ENCODE results near the gene NEURL1. TPM values are rescaled to one million over a fixed set of nuclear protein-coding genes. Genes with fewer than 3 reads are reported as not detected.
"Not testable (repeated sequence)": the region's sequence is repeated elsewhere in the genome, so short reads cannot be mapped to it uniquely, and the experiment has no call there.

NEURL1 gene
- total RNA-seq, 1 experiment from 2014 or later = 0.95 TPM

DNA sequence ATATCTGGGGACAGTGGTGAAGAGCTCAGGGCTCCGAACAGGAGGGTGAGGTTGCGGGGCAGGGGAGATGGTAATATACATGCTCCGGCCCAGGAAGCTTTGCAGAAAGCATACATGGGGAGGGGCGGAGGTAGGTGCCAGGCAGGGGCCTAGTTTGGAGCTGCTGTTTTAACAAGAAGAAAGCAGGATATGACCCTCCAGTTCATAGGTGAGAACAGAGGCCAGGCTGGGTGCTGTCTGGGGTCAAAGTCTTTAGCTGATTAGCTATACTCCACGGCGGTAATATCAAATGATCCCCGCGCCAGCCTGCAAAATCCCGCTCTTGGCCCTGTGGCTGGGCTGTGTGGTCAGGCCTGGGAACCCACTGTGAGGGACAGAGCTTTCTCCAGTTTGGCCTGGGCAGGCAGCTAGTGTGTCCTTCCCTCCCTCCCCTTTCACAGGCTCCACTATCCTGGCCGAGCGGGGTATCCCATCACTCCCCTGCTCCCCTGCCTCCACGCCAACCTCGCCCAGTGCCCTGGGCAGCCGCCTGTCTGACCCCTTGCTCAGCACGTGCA lies 95.6 kb downstream of the NEURL1 start:
- DNase-seq (ENCODE audit: low spot score) = no peak
- in situ Hi-C loops (cut with HindIII; ENCODE audit: low sequenced_read_pairs) = no loop called here

GRCh38 chr10:103590060-103590459 lies 96.6 kb downstream of the NEURL1 start:
- DNase-seq (ENCODE audit: low spot score) = no peak
- in situ Hi-C loops (cut with HindIII; ENCODE audit: low sequenced_read_pairs) = no loop called here

DNA sequence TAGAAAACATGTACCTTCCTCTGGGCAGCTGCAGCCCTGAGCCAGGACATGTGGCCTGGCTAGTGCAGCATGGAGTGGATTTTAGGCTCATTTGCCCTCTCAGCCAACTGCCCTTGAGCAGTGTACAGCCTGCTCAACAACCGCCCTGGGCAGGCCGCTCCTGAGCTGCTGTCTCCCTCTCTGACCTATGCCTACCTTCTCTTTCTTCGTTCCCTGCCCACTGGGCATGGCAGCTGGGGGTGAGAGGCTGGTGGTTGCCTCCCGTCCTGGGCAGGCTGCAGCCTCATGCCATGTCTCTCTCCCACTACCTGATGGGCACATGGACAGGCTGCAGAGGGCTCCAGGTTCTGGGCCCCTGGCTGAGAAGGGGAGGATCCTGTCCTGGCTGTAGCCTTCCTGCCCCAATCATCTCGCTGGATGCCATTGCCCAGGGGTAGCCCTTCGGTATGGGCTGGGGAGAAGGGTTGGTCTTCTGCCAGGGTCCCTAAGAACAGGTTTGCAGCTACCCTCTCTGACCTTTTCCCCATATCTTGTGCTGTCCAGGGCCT lies 97.3 kb downstream of the NEURL1 start:
- in situ Hi-C loops (cut with HindIII; ENCODE audit: low sequenced_read_pairs) = no loop called here
- DNase-seq (ENCODE audit: low spot score) = no peak

DNA sequence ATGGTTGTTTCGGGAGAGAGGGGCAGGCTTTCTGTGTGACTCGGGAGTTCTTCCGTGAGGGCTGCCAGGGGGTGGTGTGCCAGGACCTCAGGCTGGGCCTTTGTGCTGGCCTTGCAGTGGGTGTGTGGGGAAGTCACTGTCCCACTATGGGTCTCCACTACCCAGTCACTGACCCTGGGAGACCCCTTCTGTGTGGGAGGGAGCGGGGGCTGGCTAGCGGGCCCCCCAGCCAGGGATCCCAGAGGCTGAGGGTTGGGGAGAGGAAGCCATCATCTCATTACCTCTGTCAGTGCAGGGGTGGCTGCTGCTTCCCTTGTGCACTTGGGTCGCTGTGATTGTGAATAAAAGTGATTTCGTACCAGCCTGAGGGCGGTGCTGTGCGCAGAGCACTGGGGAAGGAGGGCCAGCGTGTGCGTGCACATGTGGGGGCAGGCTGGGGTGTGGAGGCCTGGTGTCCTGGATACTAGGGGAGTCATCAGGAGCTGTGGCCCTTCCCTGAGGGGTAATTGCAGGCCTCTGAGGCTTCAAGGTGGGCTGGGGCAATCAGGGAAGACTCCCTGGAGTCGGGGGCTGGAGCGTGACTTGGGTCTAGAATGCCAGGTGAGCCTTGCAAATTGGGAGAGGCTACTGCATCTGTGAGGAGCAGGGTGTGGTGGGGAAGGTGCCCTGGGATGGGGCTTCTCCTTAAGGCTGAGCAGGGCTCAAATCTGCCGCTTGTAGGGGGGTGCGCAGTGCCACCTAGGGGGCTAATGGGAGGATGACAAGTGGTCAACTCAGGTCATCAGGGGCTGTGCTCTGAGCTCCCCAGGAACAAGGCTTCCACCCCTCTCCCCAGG lies 98.9 kb downstream of the NEURL1 start:
- DNase-seq (ENCODE audit: low spot score) = peak; percentile 77
- in situ Hi-C loops (cut with HindIII; ENCODE audit: low sequenced_read_pairs) = no loop called here

GRCh38 chr10:103593022-103593570 lies 99.6 kb downstream of the NEURL1 start:
- in situ Hi-C loops (cut with HindIII; ENCODE audit: low sequenced_read_pairs) = no loop called here

GRCh38 chr10:103595933-103596726 lies 102.6 kb downstream of the NEURL1 start:
- DNase-seq (ENCODE audit: low spot score) = no peak
- in situ Hi-C loops (cut with HindIII; ENCODE audit: low sequenced_read_pairs) = no loop called here

More at GRCh38 chr10:103593022-103593570, 99.6 kb downstream of the NEURL1 start:
- DNase-seq (ENCODE audit: low spot score) = no peak

DNA sequence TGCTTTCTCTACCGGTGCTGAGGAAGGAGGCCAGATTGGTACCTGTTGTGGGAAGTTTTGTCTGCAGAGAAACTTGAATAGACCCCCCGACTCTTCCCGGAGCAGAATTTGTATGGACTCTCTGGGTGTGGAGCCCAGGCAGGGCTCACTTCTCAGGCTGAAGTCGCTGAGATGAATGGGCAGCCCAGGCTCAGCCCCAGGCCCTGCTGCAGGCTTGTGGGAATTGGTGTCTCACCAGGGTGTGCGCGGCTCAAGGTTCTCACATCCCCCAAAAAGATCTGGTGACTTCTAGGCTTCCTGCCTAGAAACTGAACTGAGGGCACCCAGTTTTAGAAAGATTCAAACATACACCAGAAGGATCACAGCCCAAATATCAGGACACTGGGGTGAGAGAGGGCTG lies 103.5 kb downstream of the NEURL1 start:
- in situ Hi-C loops (cut with HindIII; ENCODE audit: low sequenced_read_pairs) = no loop called here
- no peak for DNase-seq (ENCODE audit: low spot score)

DNA sequence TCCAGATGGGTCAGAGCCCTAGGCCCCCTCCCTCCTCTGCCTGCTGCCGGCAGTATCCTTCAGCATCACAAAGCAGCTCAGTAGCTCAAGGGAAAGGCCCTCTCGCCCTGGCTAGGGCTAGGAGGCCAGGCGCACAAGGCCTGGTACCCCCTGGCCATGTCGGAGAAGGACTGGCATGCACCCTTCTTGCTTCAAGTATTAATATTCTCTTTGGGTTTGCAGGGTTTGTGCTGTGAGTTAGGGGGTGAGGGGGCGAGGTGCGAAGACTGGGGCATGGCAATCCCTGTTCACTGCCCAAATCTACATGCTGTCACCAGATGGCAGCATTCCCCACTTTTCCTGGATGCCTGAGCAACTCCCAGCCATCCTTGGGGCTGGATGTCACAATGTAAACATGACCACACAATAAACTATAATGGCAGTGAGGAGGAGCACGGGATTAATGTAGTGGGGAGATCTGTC lies 105.2 kb downstream of the NEURL1 start:
- in situ Hi-C loops (cut with HindIII; ENCODE audit: low sequenced_read_pairs) = no loop called here
- peak; percentile 88 for DNase-seq (ENCODE audit: low spot score)

GRCh38 chr10:103599211-103599610 lies 105.7 kb downstream of the NEURL1 start:
- in situ Hi-C loops (cut with HindIII; ENCODE audit: low sequenced_read_pairs) = no loop called here

GRCh38 chr10:103599907-103600306 lies 106.4 kb downstream of the NEURL1 start:
- no peak for DNase-seq (ENCODE audit: low spot score)
- in situ Hi-C loops (cut with HindIII; ENCODE audit: low sequenced_read_pairs) = no loop called here

More at GRCh38 chr10:103599211-103599610, 105.7 kb downstream of the NEURL1 start:
- peak; percentile 80 for DNase-seq (ENCODE audit: low spot score)

DNA sequence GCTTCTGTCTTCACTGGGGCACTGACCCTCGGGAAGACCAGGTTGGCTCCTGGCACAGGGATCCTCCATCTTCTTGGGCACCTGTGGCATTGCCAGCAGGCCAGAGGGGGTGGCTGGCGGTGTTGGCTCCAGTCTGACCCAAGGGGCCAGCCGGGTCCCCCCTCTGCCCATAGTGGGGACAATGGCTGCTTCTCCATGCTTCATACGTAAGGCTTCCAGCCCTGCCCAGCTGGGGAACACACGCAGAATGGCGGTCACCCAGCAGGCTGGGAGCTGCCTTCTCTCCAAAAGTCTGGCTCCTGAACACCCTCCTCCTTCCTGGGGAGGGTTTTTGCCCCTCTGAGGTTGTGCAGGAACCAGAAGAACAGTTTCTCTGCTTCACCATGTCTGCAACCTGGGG lies 106.8 kb downstream of the NEURL1 start:
- in situ Hi-C loops (cut with HindIII; ENCODE audit: low sequenced_read_pairs) = no loop called here
- DNase-seq (ENCODE audit: low spot score) = no peak

GRCh38 chr10:103600956-103601569 lies 107.6 kb downstream of the NEURL1 start:
- DNase-seq (ENCODE audit: low spot score) = no peak
- in situ Hi-C loops (cut with HindIII; ENCODE audit: low sequenced_read_pairs) = no loop called here

GRCh38 chr10:103602028-103602851 lies 108.7 kb downstream of the NEURL1 start:
- in situ Hi-C loops (cut with HindIII; ENCODE audit: low sequenced_read_pairs) = no loop called here
- DNase-seq (ENCODE audit: low spot score) = no peak

DNA sequence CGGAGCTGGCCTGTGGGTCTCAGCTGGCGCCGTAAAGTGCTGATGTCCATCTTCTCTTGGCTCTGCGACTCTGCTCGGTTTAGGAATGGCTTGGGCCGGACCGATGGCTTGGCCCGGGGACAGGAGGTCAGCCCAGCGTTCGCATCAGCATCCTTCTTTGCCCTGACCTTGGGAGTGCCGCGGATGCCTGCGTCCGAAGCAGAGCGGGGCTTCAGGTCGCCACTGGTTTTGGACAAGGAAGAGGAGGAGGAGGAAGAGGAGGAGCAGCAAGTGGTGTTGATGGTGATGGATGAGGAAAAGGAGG lies 109.3 kb downstream of the NEURL1 start:
- no peak for DNase-seq (ENCODE audit: low spot score)
- in situ Hi-C loops (cut with HindIII; ENCODE audit: low sequenced_read_pairs) = no loop called here

GRCh38 chr10:103603382-103603781 lies 109.9 kb downstream of the NEURL1 start:
- no peak for DNase-seq (ENCODE audit: low spot score)
- in situ Hi-C loops (cut with HindIII; ENCODE audit: low sequenced_read_pairs) = no loop called here

- DNase-seq (ENCODE audit: low spot score) = peak; percentile 51
- in situ Hi-C loops (cut with HindIII; ENCODE audit: low sequenced_read_pairs) = no loop called here
Measured at GRCh38 chr10:103605359-103606096, 112.0 kb downstream of the NEURL1 start.

- in situ Hi-C loops (cut with HindIII; ENCODE audit: low sequenced_read_pairs) = not testable (repeated sequence)
Measured at GRCh38 chr10:103606097-103606438, 112.6 kb downstream of the NEURL1 start.

GRCh38 chr10:103607051-103607450 lies 113.5 kb downstream of the NEURL1 start:
- in situ Hi-C loops (cut with HindIII; ENCODE audit: low sequenced_read_pairs); DNase-seq (ENCODE audit: low spot score): not testable (repeated sequence)

More at GRCh38 chr10:103606097-103606438, 112.6 kb downstream of the NEURL1 start:
- not testable (repeated sequence) for DNase-seq (ENCODE audit: low spot score)

Data from G401 (cell line).